Ascending aorta (tissue), 2 donors: Measurements from ENCODE around the gene FAM3C. TPM values are rescaled to one million over a fixed set of nuclear protein-coding genes. Genes with fewer than 3 reads are reported as not detected.

ENCODE experiments used
- DNase-seq, 2 donors: peaks; one replicate each; pipeline ENCODE4 v3.0.0-alpha.2; 2019; ENCODE audit warnings: low spot score in 2 of 2
- H3K27ac ChIP-seq, 2 donors: fragments of 200-600 bp; sonication (generic); one replicate each; pipeline ENCODE4 v1.5.1; 2016 to 2017; ENCODE audit warnings: mild to moderate bottlenecking in 1 of 2
- H3K27me3 ChIP-seq: fragments of 200-600 bp; sonication (generic); one replicate; pipeline ENCODE4 v1.5.1; 2017
- H3K36me3 ChIP-seq, 2 donors: fragments of 200-600 bp; sonication (generic); one replicate each; pipeline ENCODE4 v1.5.1; 2016
- H3K4me1 ChIP-seq, 2 donors: fragments of 200-600 bp; sonication (generic); one replicate each; pipeline ENCODE4 v1.5.1; 2016 to 2017; ENCODE audit warnings: mild to moderate bottlenecking in 1 of 2
- H3K4me3 ChIP-seq, 2 donors: fragments of 200-600 bp; sonication (generic); one replicate each; pipeline ENCODE4 v1.5.1; 2016 to 2017; ENCODE audit warnings: mild to moderate bottlenecking in 1 of 2
- H3K9me3 ChIP-seq, 2 donors: fragments of 200-600 bp; sonication (generic); one replicate each; pipeline ENCODE4 v1.5.1; 2016
- CTCF ChIP-seq, 3 experiments: fragments of 200-600 bp in 2 of 3; fragments of 450-650 bp in 1 of 3; sonication (generic) in 2 of 3; IDR thresholded peaks; one replicate each; pipeline ENCODE4 v1.5.1; 2016 to 2019; ENCODE audit warnings: antibody characterized with exemption in 3 of 3, mild to moderate bottlenecking in 1 of 3, moderate library complexity in 1 of 3
- intact Hi-C: fragments of 100-400 bp; cut with DNase I; formaldehyde crosslinking; loops from one replicate; pipeline ENCODE4 v1.15.1; 2023
- total RNA-seq: library from RNA; depleted of rRNA; stranded (reverse); fragments of >200 nt; gene quantifications from one replicate; pipeline ENCODE4 v1.1.0, GENCODE V29; 2016

The FAM3C gene
- total RNA-seq, 1 donor from 2014 or later, result 27.6 TPM

DNA sequence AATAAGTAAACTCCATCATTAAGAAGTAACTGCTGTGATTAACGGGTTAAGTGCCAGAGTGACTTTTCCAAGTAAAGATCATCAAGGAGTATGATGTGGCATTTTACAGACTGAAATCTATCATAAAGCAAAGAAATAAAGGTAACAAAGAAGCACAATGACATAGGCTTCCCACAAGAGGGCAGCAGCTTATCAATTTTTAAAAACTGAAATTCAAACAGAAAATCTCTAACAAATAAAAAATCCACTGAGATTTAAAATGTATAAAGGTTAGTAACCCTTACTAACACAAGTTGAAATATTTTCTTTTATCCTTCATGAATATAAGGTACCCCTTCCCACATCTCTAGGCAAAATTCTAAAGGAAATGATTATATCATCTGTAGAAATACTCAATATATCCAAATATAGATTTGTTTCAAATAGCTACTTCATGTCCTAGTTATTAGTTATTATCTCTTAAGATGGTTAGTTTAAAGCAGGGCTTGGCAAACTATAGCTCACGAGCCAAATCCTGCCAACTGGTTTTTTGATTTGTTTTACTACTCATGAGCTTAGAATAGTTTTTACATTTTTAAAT lies 29.2 kb downstream of the FAM3C start:
- DNase-seq, result no peak
- Histone ChIP-seq H3K4me3 (no peak overlapping the region), H3K27me3 (no peaks in the 10 kb centered on the region), H3K27ac (no peak overlapping the region), H3K4me1 (no peaks in the 10 kb centered on the region), H3K36me3 (peaks cover 3 to 10% of the 10 kb centered on the region in 2 donors), H3K9me3 (no peaks in the 10 kb centered on the region)
- TF ChIP-seq CTCF (IDR thresholded peaks at IDR 0.05), result peak; percentile 56 to 77 (median 68)
- intact Hi-C loops, result loop anchor here (1.0 to 2.0 kb wide), 3 partner anchors 28 to 628 kb away; no protein-coding TSS in a partner anchor

- Histone ChIP-seq H3K36me3 (peaks cover 8 to 30% of the 10 kb centered on the region in 2 donors), H3K27me3 (no peaks in the 10 kb centered on the region), H3K27ac (no peak overlapping the region), H3K9me3 (no peaks in the 10 kb centered on the region), H3K4me1 (no peaks in the 10 kb centered on the region), H3K4me3 (no peak overlapping the region)
- TF ChIP-seq CTCF (IDR thresholded peaks at IDR 0.05), result no peak
- intact Hi-C loops, result no loop called here
- DNase-seq, result no peak
Measured at GRCh38 chr7:121360564-121360963, 35.5 kb downstream of the FAM3C start.

DNA sequence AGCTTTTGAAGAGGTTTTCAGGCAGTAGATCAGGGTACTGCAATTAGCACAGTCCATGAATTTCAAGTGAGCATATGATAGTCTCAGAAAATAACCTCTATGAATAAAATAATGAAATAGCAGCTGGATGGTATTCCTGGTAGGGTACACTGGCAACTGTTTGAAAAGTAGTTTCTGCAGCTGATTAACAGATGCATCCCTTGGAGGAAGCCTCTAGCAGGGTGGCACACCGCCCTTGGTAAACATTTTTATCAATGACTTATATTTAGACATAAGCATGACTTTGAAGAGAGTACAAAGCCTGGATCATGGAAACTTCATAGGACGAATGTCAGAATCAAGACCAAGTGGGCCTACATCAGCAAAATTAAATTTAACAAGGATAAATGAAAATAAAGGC lies 40.5 kb downstream of the FAM3C start:
- H3K9me3 ChIP-seq, result no peaks in the 10 kb centered on the region
- intact Hi-C loops, result no loop called here
- H3K4me1 ChIP-seq, result no peaks in the 10 kb centered on the region
- DNase-seq, result no peak
- H3K27me3 ChIP-seq, result no peaks in the 10 kb centered on the region
- H3K36me3 ChIP-seq, result peaks cover 4 to 24% of the 10 kb centered on the region in 2 donors
- H3K4me3 ChIP-seq, result no peak overlapping the region
- no peak overlapping the region for H3K27ac ChIP-seq
- TF ChIP-seq CTCF (IDR thresholded peaks at IDR 0.05), result no peak

DNA sequence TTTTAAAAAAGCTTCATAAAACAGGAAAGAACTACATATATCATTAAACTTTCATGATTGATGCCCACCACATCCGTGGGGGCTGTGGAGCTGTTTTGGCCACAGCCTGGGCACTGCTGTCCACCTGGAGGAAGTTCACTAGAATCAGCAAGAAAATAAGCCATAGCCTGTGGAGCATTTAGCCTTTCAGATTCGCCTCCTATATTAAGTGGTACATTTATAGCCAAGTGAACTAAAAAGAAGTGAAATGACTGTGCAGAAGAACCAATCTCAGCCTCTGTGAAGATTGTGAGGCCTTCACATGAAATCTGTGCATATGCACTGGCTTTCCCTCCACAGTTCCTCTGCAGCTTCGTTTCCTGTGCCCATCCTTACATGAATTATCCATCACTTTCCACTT lies 43.8 kb downstream of the FAM3C start:
- intact Hi-C loops, result no loop called here
- no peak for DNase-seq
- no peaks in the 10 kb centered on the region for H3K27me3 ChIP-seq
- H3K4me1 ChIP-seq, result no peaks in the 10 kb centered on the region
- H3K4me3 ChIP-seq, result no peak overlapping the region
- no peak overlapping the region for H3K27ac ChIP-seq
- H3K9me3 ChIP-seq, result no peaks in the 10 kb centered on the region
- TF ChIP-seq CTCF (IDR thresholded peaks at IDR 0.05), result no peak
- H3K36me3 ChIP-seq, result peaks cover 4 to 18% of the 10 kb centered on the region in 2 donors

- H3K27me3 ChIP-seq, result no peaks in the 10 kb centered on the region
- no peak overlapping the region for H3K27ac ChIP-seq
- TF ChIP-seq CTCF (IDR thresholded peaks at IDR 0.05), result no peak
- no peak overlapping the region for H3K4me3 ChIP-seq
- peaks cover 4 to 14% of the 10 kb centered on the region in 2 donors for H3K36me3 ChIP-seq
- intact Hi-C loops, result no loop called here
- no peaks in the 10 kb centered on the region for H3K4me1 ChIP-seq
- no peak for DNase-seq
- H3K9me3 ChIP-seq, result no peaks in the 10 kb centered on the region
Measured at GRCh38 chr7:121351682-121352081, 44.4 kb downstream of the FAM3C start.

- H3K27ac ChIP-seq, result no peak overlapping the region
- H3K4me3 ChIP-seq, result no peak overlapping the region
- intact Hi-C loops, result no loop called here
- no peak for TF ChIP-seq CTCF (IDR thresholded peaks at IDR 0.05)
- H3K4me1 ChIP-seq, result no peaks in the 10 kb centered on the region
- H3K36me3 ChIP-seq, result no peaks in the 10 kb centered on the region
- no peak for DNase-seq
- H3K27me3 ChIP-seq, result no peaks in the 10 kb centered on the region
- no peaks in the 10 kb centered on the region for H3K9me3 ChIP-seq
Measured at GRCh38 chr7:121344497-121344896, 51.6 kb downstream of the FAM3C start.
